ENCODE data around the gene SERPINF2.

Gene SERPINF2

GRCh38 chr17:1716076-1716911 lies 26.4 kb upstream of the SERPINF2 start (continued):
- TF ChIP-seq KLF10 (tag by site-specific recombination; IDR thresholded peaks at IDR 0.05) (peak; percentile 99), BCL11B (tag by site-specific recombination; IDR thresholded peaks at IDR 0.05; ENCODE audit: low read depth) (no peak), ZNF621 (tag by site-specific recombination; IDR thresholded peaks at IDR 0.05) (no peak), GLIS2 (tag by site-specific recombination; IDR thresholded peaks at IDR 0.05) (peak; percentile 54; the same call in 1 of the 2 replicates), ZNF843 (tag by site-specific recombination; IDR thresholded peaks at IDR 0.05) (no peak), ZNF768 (tag by site-specific recombination; IDR thresholded peaks at IDR 0.05) (no peak), ZEB2 (tag by site-specific recombination; IDR thresholded peaks at IDR 0.05) (peak; percentile 68), ZNF701 (tag by site-specific recombination; IDR thresholded peaks at IDR 0.05) (no peak), ZNF433 (tag by site-specific recombination; IDR thresholded peaks at IDR 0.05; ENCODE audit: low read depth) (no peak), ZNF654 (tag by site-specific recombination; IDR thresholded peaks at IDR 0.05; ENCODE audit: low read depth) (no peak), KLF17 (tag by site-specific recombination; IDR thresholded peaks at IDR 0.05) (peak; percentile 67), ZNF645 (tag by site-specific recombination; IDR thresholded peaks at IDR 0.05) (no peak), ZNF362 (tag by site-specific recombination; IDR thresholded peaks at IDR 0.05) (no peak), INSM2 (tag by site-specific recombination; IDR thresholded peaks at IDR 0.05) (0 out of 2 replicates have a peak, but pooled peaks have one; percentile 20), ZNF341 (tag by site-specific recombination; IDR thresholded peaks at IDR 0.05; ENCODE audit: low read depth) (no peak; the same call in 1 of the 2 replicates), ZFP3 (tag by site-specific recombination; IDR thresholded peaks at IDR 0.05; ENCODE audit: low read depth) (no peak), GLI4 (tag by site-specific recombination; IDR thresholded peaks at IDR 0.05) (no peak), ZBTB26 (tag by site-specific recombination; optimal IDR thresholded peaks at IDR 0.05) (peak; percentile 49), AEBP2 (tag by site-specific recombination; IDR thresholded peaks at IDR 0.05; ENCODE audit: borderline replicate concordance) (no peak), ZNF23 (tag by site-specific recombination; IDR thresholded peaks at IDR 0.05; ENCODE audit: borderline replicate concordance) (no peak), ZNF530 (tag by site-specific recombination; IDR thresholded peaks at IDR 0.05; ENCODE audit: low read depth) (no peak), ZNF37A (tag by site-specific recombination; IDR thresholded peaks at IDR 0.05) (no peak), ZNF114 (tag by site-specific recombination; IDR thresholded peaks at IDR 0.05) (no peak), REST (tag by site-specific recombination; IDR thresholded peaks at IDR 0.05) (peak; percentile 68), ZNF521 (tag by site-specific recombination; IDR thresholded peaks at IDR 0.05) (no peak), ZNF248 (tag by site-specific recombination; IDR thresholded peaks at IDR 0.05) (no peak), KLF16 (tag by site-specific recombination; IDR thresholded peaks at IDR 0.05) (peak; percentile 86), ZNF404 (tag by site-specific recombination; IDR thresholded peaks at IDR 0.05) (no peak), ZFP69B (tag by site-specific recombination; IDR thresholded peaks at IDR 0.05) (peak; percentile 49)
